Measurements from ENCODE around the gene SAPCD1.
A peak's percentile ranks its signal among the peaks of the same experiment; 100 is the strongest.
"Not testable (repeated sequence)": the region's sequence is repeated elsewhere in the genome, so short reads cannot be mapped to it uniquely, and the experiment has no call there.

The SAPCD1 gene

DNA sequence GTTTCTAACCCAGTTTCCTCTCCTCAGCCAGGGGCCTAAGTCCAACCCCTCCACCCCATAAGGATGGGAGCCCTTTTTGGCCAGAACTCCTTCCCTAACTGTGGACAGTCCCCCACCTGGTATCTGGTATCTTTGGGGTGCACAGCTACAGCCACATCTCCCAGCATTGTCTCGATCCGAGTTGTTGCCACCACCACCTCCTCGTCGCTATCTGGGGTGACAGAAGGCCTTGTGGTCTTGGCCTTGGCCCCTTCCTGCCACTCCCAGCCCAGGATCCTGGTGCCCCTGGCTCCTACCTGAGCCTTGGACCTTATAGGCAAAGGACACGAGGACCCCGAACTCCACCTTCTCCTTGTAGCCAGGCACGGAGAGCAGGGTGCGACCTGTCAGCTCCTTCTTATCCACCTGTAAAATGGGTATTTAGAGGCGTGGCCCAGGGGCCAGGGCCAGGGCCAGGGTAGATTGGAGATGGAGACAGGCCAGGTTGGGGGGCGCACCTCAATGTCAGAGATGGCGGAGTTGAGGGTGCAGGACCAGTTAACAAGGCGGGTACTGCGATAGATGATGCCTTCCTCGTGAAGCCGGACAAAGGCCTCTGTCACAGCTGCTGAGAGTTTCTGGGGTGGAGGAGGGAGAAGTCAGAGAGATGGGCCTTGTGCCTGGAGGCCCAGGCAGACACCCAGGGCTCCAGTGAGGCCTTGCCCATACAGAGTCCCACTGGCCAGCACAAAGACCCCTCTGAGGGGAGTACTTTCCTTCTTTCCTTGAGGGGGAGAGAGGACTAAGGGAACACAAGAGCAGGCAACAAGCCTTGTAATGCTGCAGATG lies 21.9 kb downstream of the SAPCD1 start:
- TF ChIP-seq, protein P1, sequence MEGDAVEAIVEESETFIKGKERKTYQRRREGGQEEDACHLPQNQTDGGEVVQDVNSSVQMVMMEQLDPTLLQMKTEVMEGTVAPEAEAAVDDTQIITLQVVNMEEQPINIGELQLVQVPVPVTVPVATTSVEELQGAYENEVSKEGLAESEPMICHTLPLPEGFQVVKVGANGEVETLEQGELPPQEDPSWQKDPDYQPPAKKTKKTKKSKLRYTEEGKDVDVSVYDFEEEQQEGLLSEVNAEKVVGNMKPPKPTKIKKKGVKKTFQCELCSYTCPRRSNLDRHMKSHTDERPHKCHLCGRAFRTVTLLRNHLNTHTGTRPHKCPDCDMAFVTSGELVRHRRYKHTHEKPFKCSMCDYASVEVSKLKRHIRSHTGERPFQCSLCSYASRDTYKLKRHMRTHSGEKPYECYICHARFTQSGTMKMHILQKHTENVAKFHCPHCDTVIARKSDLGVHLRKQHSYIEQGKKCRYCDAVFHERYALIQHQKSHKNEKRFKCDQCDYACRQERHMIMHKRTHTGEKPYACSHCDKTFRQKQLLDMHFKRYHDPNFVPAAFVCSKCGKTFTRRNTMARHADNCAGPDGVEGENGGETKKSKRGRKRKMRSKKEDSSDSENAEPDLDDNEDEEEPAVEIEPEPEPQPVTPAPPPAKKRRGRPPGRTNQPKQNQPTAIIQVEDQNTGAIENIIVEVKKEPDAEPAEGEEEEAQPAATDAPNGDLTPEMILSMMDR (IDR thresholded peaks at IDR 0.05; ENCODE audit: low read depth, low read length, missing control alignments): no peak
- DNase-seq (ENCODE audit: low read depth): no peak
- H3K4me3 ChIP-seq (ENCODE audit: low read depth, low read length): no peak overlapping the region

DNA sequence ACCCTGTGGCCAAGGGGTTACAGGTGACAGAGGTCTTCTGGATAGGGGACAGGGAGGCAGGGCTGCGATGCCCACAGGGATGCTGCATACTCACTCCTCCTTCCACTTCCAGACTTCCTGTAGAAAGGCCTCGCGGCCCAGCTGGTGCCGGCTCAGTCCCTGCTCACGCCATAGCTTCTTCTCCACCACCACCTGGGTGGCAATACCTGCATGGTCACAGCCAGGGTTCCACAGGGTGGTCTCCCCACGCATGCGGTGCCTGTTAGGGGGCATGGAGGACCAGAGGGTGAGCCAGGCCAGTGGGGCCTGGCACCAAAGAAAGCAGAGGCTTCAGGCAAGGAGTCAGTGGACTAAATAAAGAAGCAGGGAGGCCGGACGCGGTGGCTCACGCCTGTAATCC lies 23.0 kb downstream of the SAPCD1 start:
- no peak overlapping the region for H3K4me3 ChIP-seq (ENCODE audit: low read depth, low read length)
- DNase-seq (ENCODE audit: low read depth): no peak
- TF ChIP-seq, protein P1 (IDR thresholded peaks at IDR 0.05; ENCODE audit: low read depth, low read length, missing control alignments): no peak

DNA sequence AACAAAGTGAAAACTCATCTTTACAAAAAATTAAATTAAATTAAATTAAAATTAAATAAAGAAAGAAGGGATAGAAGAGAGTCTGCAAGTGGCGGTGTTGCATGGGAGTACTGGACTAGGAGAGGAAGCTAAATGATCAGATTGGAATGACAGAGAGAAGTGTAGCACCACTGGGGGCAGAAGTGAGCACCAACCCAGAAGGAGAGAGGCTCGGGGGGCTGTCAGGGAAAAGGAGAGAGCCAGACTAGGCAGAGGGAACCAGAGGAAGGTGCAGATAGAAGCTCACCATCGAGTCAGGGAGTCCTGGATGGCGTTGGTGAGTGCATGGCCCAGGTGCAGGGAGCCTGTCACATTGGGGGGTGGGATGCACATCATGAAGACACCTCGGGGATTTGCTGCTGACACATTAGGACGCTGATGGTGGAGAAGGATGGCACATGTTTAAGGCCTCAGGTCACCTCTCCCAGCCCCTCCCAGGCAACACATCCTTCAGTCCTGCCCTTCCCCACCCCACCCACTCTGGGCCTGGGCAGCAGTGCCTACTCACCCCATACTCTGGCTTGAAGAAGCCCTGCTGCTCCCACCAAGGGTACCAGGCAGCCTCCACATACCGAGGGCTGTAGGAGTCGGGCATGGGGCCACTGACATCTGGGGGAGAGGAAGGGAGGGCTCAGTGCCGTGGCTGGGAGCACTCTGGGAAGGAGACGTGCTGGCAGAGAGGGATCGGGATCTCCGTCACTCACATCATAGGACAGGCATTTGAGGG lies 29.1 kb downstream of the SAPCD1 start:
- H3K4me3 ChIP-seq (ENCODE audit: low read depth, low read length): no peak overlapping the region
- TF ChIP-seq, protein P1 (IDR thresholded peaks at IDR 0.05; ENCODE audit: low read depth, low read length, missing control alignments): peak; percentile 75
- no peak for DNase-seq (ENCODE audit: low read depth)

DNA sequence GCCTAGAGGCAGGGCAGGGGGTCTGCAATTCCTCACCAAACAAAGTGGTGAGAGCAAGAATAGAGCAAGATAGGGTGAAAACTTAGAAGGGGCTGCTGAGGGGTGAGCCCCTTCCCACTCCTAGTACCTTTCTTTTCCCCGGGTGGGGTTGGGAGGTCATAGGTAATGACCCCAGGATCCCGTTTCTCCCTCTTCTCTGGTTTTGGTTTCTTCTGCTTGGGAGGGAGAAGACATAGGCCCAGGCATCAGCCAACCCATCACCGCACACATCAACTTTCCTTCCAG lies 29.6 kb downstream of the SAPCD1 start:
- TF ChIP-seq, protein P1 (IDR thresholded peaks at IDR 0.05; ENCODE audit: low read depth, low read length, missing control alignments): no peak
- DNase-seq (ENCODE audit: low read depth): no peak
- H3K4me3 ChIP-seq (ENCODE audit: low read depth, low read length): no peak overlapping the region

DNA sequence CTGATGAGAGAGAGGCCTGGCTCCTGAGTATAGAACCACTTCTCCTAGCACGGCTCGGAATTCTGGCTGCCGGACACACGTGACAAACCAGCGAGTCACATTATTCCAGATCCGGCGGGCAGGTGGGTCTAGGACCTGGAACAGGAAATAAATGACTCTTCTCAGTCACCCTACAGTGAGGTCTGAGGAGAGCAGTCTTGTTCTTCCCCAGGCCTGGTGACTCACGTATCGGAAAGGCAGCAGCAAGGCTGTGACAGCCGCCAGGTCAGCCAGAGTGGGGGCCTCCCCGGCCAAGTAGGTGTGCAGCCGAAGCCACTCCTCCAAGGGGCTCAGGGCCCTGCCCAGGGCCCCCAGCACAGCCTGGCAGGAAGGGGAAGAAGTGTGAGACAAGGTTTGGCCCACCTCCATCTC lies 30.3 kb downstream of the SAPCD1 start:
- TF ChIP-seq, protein P1 (IDR thresholded peaks at IDR 0.05; ENCODE audit: low read depth, low read length, missing control alignments): no peak
- DNase-seq (ENCODE audit: low read depth): no peak
- H3K4me3 ChIP-seq (ENCODE audit: low read depth, low read length): no peak overlapping the region

DNA sequence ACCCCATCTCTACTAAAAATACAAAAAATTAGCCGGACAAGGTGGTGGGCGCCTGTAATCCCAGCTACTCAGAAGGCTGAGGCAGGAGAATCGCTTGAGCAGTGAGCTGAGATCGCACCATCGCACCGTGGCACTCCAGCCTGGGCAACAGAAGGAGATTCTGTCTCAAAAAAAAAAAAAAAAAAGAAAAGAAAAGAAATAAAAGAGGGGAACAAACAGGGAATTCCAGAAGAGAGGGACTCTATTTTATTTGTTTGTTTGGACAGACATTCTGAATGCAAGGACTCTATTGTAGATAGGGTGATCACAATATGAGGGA lies 31.4 kb downstream of the SAPCD1 start:
- DNase-seq (ENCODE audit: low read depth): not testable (repeated sequence)
- H3K4me3 ChIP-seq (ENCODE audit: low read depth, low read length): peak overlapping the region; percentile 94

DNA sequence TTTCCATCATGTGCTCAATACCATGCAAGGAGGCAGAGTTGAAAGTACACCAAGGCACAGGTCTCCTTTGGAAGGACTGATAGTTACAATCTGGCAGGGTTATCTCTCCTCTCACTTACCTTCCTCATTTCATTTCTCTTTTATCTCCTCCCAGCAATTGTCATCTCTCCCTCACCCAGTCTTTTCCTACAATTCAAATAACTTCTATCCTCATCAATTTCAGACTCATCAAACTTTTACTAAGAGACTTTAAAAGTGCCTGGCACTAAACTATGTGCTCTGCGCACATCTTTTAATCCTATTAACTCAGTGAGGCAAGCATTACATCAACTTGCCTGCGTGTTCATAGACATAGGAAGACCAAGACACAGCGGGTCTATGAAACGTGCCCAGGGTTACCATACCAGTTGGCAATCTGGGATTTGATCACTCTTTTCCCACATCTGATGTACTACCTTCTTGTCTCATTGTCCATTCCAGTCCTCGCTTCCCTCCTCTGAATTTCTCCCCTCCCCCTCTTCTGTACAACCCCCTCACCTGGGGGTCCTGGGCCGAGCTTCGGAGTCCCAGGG lies 31.9 kb downstream of the SAPCD1 start:
- TF ChIP-seq, protein P1 (IDR thresholded peaks at IDR 0.05; ENCODE audit: low read depth, low read length, missing control alignments): no peak
- H3K4me3 ChIP-seq (ENCODE audit: low read depth, low read length): peak overlapping the region; percentile 94
- no peak for DNase-seq (ENCODE audit: low read depth)

All from GM12864 (cell line).